NCI-H2171 treated with DMSO at 0.1 percent for 48 hours (cell line): ENCODE measurements around the gene SIGLEC6.

ENCODE experiments used
- DNase-seq: peaks from one replicate; lab custom pipeline; 2025; lab: John Stamatoyannopoulos, UW

SIGLEC6 gene

DNA sequence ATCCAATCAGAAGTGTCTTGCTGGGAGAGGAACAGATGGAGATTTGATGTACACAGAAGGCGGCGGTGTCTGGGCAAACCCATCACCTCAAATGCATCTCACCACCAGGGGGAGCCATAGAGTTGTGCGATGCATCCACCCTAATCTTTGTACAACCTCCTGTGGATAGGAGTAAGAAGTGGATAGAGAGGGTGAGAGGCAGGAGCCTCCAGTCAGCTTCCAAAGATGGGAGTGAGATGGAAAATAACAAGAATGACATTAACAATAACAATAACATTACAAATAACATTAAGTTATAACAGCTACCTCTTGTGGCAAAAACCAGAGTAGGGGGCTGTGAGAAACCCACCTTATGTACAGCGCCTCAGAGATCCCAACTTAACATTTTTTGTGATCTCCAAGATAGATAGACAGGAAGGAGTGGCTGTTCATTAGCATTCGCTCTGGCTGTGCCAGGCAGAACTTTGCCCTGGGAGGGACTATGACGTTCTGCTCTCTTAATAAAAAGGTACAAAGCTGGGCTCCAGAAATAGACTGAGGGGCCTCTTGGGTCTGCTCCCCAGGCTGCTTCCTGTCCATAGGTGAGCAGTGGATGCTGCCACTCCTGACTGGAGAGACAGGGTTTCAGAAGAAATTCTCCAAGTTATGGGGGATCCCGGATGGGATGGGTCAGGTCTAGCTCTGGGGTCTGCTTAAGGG, 58.3 kb downstream of the SIGLEC6 start:
- peak; percentile 40 for DNase-seq

DNA sequence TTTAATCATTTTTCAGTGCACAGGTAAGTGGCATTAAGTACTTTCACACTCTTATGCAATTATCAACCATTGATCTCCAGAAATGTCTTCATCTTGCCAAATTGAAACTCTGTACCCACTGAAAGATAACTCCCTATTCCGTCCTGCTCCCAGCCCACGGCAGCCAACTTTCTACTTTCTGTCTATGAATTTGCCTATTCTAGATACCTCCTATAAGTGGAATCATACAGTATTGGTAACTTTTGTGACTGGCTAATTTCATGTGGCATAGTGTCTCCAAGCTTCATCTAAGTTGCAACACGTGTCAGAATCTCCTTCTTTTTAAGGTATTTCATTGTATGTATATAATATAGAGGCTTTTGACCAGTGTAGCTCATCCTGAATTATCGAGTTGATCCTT, 58.9 kb downstream of the SIGLEC6 start:
- DNase-seq = no peak

GRCh38 chr19:51471527-51471926, 59.9 kb downstream of the SIGLEC6 start:
- DNase-seq = no peak

GRCh38 chr19:51470966-51471365, 60.5 kb downstream of the SIGLEC6 start:
- no peak for DNase-seq

- DNase-seq = no peak
Observed at GRCh38 chr19:51469629-51470028, 61.8 kb downstream of the SIGLEC6 start.

GRCh38 chr19:51469162-51469561, 62.3 kb downstream of the SIGLEC6 start:
- DNase-seq = no peak

GRCh38 chr19:51468545-51468920, 62.9 kb downstream of the SIGLEC6 start:
- DNase-seq = no peak

DNA sequence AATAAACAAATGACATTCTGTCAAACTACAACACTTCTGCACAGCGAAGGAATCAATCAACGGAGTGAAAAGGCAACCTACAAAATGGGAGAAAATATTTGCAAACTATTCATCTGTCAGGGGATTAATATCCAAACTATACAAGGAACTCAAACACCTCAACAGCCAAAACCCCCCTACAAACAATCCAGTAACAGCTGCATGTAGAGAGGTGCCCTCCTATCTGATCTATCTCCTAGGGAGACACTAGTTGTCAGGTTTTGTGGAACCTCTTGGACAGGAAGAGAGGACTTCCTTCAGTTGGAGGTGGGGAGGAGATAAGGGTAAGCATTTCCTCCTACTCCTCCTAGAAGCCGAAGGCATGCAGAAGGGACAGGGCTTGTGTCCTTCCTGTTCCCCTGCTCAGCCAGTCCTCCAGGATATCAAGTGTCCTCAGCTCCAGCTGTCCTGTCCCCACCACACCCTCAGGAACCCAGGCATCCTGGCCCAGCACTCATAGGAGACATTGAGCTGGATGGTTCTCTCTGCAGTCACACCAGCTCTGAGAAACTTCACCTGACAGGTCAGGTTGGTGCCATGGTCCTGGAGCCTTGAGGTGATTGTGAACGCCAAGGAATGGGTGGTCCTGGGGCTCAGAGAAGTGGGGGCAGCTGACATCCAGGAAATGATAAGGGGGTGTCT, 63.5 kb downstream of the SIGLEC6 start:
- no peak for DNase-seq
